GM18519 (cell line): ENCODE data around the gene CNTN4.
"Not testable (repeated sequence)": the region's sequence is repeated elsewhere in the genome, so short reads cannot be mapped to it uniquely, and the experiment has no call there.

Source experiments
- ATAC-seq: cut with Tn5 transposase; IDR thresholded peaks from one replicate; pipeline ENCODE4 v1.9.1; 2021; ENCODE audit warnings: mild to moderate bottlenecking, moderate library complexity; ENCODE audit not compliant: unreplicated experiment, low FRiP score

CNTN4 gene

GRCh38 chr3:2506776-2507175, 408.1 kb downstream of the CNTN4 start:
- ATAC-seq = no peak

DNA sequence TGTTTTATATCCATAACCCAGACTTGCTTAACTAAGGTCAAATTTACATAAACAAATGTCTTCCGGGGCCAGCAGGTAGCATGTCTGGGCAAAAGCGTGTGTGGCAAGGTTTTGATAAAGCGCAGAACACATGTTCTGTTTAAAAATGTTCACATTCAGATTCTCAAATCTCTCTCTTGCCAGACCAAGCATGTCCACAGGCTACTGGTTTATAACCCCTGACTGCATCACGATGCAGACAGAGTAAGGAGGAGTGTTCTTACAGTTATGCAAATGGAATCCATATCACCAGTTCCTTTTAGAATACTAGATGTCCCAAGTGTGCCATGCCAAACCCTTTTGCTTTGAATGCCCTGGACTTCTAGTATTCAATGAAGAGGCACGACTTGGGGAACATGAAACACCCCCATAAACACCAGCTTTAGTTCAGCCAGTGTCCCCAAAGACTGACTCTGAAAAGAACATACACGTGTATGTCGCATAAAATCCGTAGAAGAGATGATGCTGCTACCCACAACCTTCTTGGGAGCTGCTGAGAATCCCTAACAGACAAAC, 412.0 kb downstream of the CNTN4 start:
- ATAC-seq = no peak

GRCh38 chr3:2511356-2511755, 412.7 kb downstream of the CNTN4 start:
- ATAC-seq = no peak

GRCh38 chr3:2512881-2513280, 414.2 kb downstream of the CNTN4 start:
- no peak for ATAC-seq

DNA sequence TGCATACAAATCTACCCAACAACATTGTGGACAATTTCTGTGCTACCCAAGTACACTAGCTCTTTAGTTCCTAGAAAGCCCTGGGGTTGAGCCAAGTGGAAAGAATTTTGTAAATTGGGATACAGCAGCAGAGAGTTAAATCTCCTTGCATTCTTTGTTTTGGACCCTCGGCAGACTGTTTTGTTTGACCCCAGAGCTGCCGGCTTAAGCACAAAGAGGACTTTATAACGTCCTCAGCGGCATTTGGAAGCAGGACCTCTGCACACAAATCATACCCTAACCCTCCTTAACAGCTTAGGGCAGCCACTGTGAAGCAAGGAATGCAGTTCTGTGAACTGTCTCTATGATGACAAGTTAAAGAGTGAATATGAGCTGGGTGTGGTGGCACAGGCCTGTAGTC, 415.3 kb downstream of the CNTN4 start:
- ATAC-seq = no peak

DNA sequence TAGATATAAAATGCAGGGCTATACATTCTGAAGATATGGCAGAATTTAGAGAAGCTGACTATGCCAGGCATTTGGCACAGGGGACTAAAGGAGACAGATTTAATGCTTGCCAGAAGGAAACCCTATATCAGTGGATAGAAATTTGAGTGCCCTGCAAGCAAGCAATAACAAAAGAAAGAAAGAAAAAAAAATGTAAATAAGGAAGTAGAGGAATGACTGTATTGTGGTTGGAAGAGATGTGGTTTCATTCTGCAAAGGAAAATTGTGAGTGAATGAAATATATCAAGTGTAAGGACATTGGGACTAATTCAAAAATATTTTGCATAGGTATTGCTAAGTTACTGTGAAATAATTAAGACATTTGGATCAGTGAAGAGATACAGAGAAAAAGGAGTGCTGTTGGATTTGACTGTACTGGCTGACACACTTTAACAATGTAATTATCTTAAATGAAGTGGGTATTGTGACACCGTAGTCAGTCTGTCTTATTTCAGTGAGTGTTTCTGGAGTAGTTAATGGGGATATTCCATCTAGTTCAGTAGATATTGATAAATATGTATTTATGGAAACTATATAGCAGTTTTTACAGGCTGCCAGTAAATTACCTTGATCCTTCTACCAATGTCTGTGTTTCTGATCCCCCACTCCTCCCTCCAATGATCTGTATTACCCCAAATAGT, 418.2 kb downstream of the CNTN4 start:
- ATAC-seq = no peak

DNA sequence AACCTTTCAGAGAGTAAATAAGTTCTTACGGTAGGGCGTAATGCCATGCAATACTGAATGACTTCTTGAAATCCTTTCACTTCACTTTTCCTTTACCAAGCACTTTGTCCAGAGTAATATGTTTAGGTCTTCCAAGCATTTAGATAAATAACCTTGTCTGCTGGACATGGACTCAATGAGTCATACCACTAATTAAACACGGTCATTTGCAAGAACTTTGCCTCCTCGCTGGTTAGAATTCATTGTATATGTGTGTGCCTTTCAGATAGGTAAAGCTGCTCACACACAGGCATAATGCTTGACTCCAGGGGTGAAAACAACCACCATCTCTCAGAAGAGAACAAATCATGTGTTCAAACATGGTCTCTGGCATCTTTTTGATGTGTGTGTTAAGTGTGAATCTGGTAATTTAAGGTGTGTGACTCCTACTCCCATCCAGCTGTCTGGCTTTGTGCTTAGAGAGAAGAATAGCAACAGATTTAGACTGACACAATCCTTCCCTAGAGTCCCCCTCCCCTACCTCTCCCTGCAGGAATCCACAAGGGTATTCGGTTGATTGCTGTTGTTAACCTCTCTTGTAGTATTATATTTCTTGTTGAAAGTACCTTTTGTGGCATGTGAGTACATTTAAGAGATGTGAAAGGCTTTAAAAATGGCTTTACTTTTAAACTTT, 419.0 kb downstream of the CNTN4 start:
- no peak for ATAC-seq

- no peak for ATAC-seq
Measured at GRCh38 chr3:2523281-2523836, 424.7 kb downstream of the CNTN4 start.

GRCh38 chr3:2525968-2526367, 427.3 kb downstream of the CNTN4 start:
- no peak for ATAC-seq

- ATAC-seq = no peak
Measured at GRCh38 chr3:2526926-2527325, 428.3 kb downstream of the CNTN4 start.

DNA sequence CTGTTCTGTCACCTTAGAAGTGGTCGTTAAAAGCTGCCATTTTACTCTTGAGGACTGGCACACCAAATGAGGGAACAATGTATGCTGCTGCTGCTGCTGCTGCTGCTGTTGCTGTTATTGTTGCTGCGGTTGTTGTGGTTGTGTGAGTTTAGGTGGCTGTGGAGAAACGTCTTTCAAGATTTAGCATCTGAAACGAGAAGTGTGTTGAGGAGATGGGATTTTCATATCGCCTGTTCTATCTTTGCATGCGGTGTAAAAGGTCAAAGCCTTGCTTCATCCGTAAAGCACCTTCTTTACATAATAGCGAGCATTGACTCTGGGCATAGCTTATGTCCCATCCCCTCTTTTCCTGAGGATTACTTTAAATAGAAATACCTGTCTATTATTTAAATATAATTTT, 428.7 kb downstream of the CNTN4 start:
- ATAC-seq = not testable (repeated sequence)

GRCh38 chr3:2534767-2535166, 436.1 kb downstream of the CNTN4 start:
- not testable (repeated sequence) for ATAC-seq

GRCh38 chr3:2535206-2535605, 436.5 kb downstream of the CNTN4 start:
- no peak for ATAC-seq

DNA sequence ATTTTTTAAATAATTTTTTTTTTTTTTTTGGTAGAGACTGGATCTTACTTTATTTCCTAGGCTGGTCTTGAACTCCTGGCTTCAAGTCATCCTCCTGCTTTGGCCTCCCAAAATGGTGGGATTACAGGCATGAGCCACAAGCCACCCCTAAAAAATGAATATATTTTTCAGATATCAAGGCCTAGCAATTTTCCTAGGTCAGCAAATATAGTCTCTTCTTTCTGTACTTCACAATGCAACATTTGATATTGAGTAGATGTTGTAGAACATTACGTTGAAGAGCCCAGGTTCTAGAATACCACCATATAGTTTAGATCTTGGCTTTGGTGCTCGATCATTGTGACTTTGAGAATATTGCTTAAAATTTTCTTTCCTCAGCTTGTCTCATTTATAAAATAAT, 437.9 kb downstream of the CNTN4 start:
- ATAC-seq = no peak

DNA sequence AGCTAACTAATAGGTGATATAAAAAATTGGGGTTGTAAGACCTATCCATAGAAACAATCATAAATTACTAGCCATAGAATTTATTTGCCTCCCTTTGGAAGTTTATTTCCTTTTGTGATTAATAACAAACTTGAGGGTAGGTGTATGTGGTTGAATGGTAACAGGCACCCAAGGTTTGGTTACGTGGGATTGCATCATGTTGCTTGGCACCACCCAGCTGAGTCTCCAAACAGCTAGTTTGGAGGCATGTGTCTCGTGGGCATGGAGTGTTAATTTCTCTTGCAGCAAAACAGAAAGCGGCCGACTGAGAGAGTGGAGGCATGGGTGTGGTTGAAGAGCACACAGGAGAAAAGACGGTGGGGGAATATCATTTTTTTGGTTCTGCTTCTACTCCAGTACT, 441.4 kb downstream of the CNTN4 start:
- ATAC-seq = no peak

- no peak for ATAC-seq
Measured at GRCh38 chr3:2543247-2543646, 444.6 kb downstream of the CNTN4 start.

DNA sequence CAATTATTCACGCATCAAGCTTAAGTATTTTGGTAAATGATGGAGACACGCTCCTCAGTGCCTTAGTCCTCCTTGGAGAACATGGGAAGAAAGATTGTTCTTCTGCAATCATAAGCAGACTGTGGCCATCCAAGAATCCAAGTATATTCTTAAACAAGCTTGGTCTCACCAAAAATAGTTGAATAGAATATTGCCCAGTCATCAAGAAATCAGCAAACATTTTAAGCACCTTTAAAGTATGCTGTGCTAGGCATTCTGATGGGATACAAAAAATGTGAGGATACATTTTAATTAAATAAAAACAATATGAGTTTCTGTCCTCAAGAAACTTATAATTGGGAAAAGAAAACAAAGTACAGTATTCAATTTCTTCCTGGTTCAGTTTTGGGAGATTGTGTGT, 445.5 kb downstream of the CNTN4 start:
- ATAC-seq = no peak

- no peak for ATAC-seq
Measured at GRCh38 chr3:2544718-2545117, 446.1 kb downstream of the CNTN4 start.

- ATAC-seq = no peak
Measured at GRCh38 chr3:2547049-2547448, 448.4 kb downstream of the CNTN4 start.

DNA sequence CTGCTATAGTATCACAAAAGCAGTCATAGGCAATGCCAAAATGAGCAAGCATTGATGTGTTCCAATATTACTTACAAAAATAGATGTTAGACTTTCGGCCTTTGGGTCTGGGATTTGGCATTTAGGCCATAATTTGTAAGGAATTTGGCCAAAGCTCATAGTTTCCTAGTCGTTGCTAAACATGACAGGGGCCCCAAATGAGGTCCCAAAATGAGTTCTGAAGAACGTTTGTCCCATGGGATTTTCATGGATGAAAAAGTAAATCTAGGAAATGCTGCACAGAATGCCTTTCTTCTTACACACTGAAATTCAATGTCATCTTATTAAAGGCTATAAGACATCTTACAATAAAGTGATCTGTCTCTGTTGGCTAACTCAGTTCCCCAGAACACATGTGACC, 456.0 kb downstream of the CNTN4 start:
- no peak for ATAC-seq

DNA sequence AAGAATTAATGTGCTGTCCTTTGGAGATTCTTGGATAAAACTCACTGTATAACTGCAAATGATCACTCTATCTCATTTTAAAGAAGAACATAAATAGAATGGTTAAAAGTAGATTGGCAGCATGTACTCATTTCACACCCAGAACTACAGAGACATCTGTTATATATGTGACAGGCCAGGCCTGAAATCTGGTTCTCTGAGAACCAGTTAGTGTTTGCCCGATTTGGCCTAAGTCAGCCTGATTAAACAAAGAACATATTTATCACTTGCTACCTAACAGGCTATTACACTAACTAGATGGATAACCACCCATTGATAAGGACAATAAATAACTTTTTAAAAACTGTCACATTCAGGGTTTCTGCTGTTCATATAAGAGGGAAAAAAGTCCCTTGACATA, 460.1 kb downstream of the CNTN4 start:
- ATAC-seq = no peak

GRCh38 chr3:2567451-2567850, 468.8 kb downstream of the CNTN4 start:
- ATAC-seq = no peak
